ENCODE data around the gene ZNF544.

The ZNF544 gene

GRCh38 chr19:58296104-58296503, 67.4 kb downstream of the ZNF544 start:
- Histone ChIP-seq H3K9me3 (ENCODE audit: control insufficient read depth, insufficient read depth, low read depth, low read length) (peaks cover 8% of the 10 kb centered on the region), H3K4me1 (ENCODE audit: control insufficient read depth, insufficient read depth, low read length) (no peaks in the 10 kb centered on the region), H3K27ac (ENCODE audit: extremely low read depth, low read depth, low read length) (no peak overlapping the region), H3K4me3 (ENCODE audit: low read depth, low read length) (no peak overlapping the region), H3K36me3 (ENCODE audit: control insufficient read depth in 2 of 2, insufficient read depth in 1 of 2, low read length in 2 of 2) (peaks cover 86% of the 10 kb centered on the region in 2 experiments)
- ChIA-PET POLR2A (interaction anchor here (1.0 to 1.3 kb wide), 2 partner anchors 9 to 146 kb away, joined by 3 to 5 read pairs; partner anchors contain the start of gene ERVK3-1), CTCF (no interaction called here)
- TF ChIP-seq ZNF394 (tag by site-specific recombination; IDR thresholded peaks at IDR 0.05; ENCODE audit: borderline replicate concordance) (no peak), ZNF140 (tag by site-specific recombination; IDR thresholded peaks at IDR 0.05) (no peak), ZNF202 (tag by site-specific recombination; IDR thresholded peaks at IDR 0.05; ENCODE audit: borderline replicate concordance) (no peak), INSM2 (tag by site-specific recombination; IDR thresholded peaks at IDR 0.05) (no peak), ZNF132 (tag by site-specific recombination; IDR thresholded peaks at IDR 0.05; ENCODE audit: borderline replicate concordance) (no peak)

- Histone ChIP-seq H3K9me3 (ENCODE audit: control insufficient read depth, insufficient read depth, low read depth, low read length) (no peaks in the 10 kb centered on the region), H3K27ac (ENCODE audit: extremely low read depth, low read depth, low read length) (no peak overlapping the region), H3K4me3 (ENCODE audit: low read depth, low read length) (no peak overlapping the region), H3K36me3 (ENCODE audit: control insufficient read depth in 2 of 2, insufficient read depth in 1 of 2, low read length in 2 of 2) (peaks cover 50 to 55% of the 10 kb centered on the region in 2 experiments), H3K4me1 (ENCODE audit: control insufficient read depth, insufficient read depth, low read length) (no peaks in the 10 kb centered on the region)
- ChIA-PET POLR2A (interaction anchor here (1.0 to 2.8 kb wide), 3 partner anchors 19 to 108 kb away, joined by 3 to 9 read pairs (median 4); partner anchors contain the start of genes ZNF584 and ZNF8), CTCF (no interaction called here)
- TF ChIP-seq ZNF560 (tag by site-specific recombination; IDR thresholded peaks at IDR 0.05; ENCODE audit: borderline replicate concordance) = no peak
- TF ChIP-seq INSM2 (tag by site-specific recombination; IDR thresholded peaks at IDR 0.05) = no peak
- TF ChIP-seq ZNF335 (tag by site-specific recombination; conservative IDR thresholded peaks at IDR 0.05) = no peak
- no peak for TF ChIP-seq ZBTB10 (tag by site-specific recombination; IDR thresholded peaks at IDR 0.05)
- TF ChIP-seq ZNF175 (tag by site-specific recombination; IDR thresholded peaks at IDR 0.05) = no peak
- TF ChIP-seq ZNF157 (tag by site-specific recombination; IDR thresholded peaks at IDR 0.05) = no peak
- peak; percentile 87 for TF ChIP-seq REST (tag by site-specific recombination; IDR thresholded peaks at IDR 0.05)
- TF ChIP-seq ZNF239 (tag by site-specific recombination; IDR thresholded peaks at IDR 0.05) = no peak
Observed at GRCh38 chr19:58300620-58301019, 71.9 kb downstream of the ZNF544 start.

All from HEK293 (cell line).